HFFc6 (cell line): ENCODE data around the gene GPR137. TPM values are rescaled to one million over a fixed set of nuclear protein-coding genes. Genes with fewer than 3 reads are reported as not detected.

Source experiments
- DNase-seq: peaks from one replicate; pipeline ENCODE4 v3.0.0-alpha.2; 2018
- H3K27ac Mint-ChIP-seq: 2 replicates; pipeline ENCODE4 v1.8.0; 2020; ENCODE audit warnings: mild to moderate bottlenecking, mixed read lengths
- H3K27me3 Mint-ChIP-seq: 2 replicates; pipeline ENCODE4 v1.8.0; 2021; ENCODE audit warnings: mild to moderate bottlenecking, moderate library complexity, mixed read lengths; ENCODE audit not compliant: insufficient read depth
- H3K36me3 Mint-ChIP-seq: 2 replicates; pipeline ENCODE4 v1.8.0; 2021; ENCODE audit warnings: low read depth, mixed read lengths
- H3K4me1 Mint-ChIP-seq: 2 replicates; pipeline ENCODE4 v1.8.0; 2020; ENCODE audit warnings: low read depth, mixed read lengths
- H3K4me3 Mint-ChIP-seq: 2 replicates; pipeline ENCODE4 v1.8.0; 2020; ENCODE audit warnings: mild to moderate bottlenecking, moderate library complexity, mixed read lengths
- H3K9me3 Mint-ChIP-seq: 2 replicates; pipeline ENCODE4 v1.8.0; 2020; ENCODE audit warnings: mild to moderate bottlenecking, mixed read lengths
- total RNA-seq, 6 experiments: library from RNA; stranded (reverse); fragmentation: NEBNext Ultra II Directional; extraction: Animal tissue kit (Norgen Biotek cat#: 25700); gene quantifications; 2 replicates in 1 of 6; 3 replicates in 5 of 6; pipeline ENCODE4 v1.2.3, GENCODE V29; 2021
- TF ChIP-seq, protein P1 (sequence below): fragments of 200-600 bp; sonication (generic); IDR thresholded peaks from 2 replicates; pipeline ENCODE4 v1.5.0; 2021; ENCODE audit warnings: antibody characterized with exemption, mild to moderate bottlenecking

Gene GPR137
- total RNA-seq, 6 experiments from 2014 or later: 27.9 to 42.1 (median 34.7) TPM

DNA sequence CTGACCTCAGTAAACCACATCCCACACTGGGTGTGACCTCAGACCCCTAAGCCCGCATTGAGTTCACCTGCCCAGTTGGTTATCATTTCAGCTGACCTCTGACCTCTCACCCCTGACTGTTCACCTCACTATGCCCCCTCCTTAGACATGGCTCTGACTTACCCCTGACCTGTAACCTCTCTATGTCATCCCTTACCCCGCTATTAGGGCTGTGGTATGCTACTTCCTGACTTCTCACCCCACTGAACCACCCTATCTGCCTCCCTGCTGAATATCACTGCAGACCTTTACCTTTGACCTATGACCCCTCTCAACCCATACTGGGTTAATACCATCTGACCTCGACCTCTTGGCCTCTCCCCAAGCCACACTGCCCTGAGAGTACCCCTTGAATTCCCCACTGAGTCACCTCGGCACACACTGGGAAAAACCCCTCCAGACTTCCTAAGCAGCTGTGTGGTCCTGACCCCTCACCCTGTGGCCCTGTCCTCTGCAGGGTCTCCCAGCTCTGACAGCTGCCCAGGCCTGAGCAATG, 26.0 kb upstream of the GPR137 start:
- Mint-ChIP-seq H3K4me1 (peaks cover 8% of the 10 kb centered on the region), H3K27me3 (peaks cover 4% of the 10 kb centered on the region), H3K36me3 (peaks cover 33% of the 10 kb centered on the region), H3K4me3 (no peak overlapping the region), H3K9me3 (no peaks in the 10 kb centered on the region), H3K27ac (peak overlapping the region; percentile 42; the same call in 1 of the 2 replicates)
- TF ChIP-seq, protein P1, sequence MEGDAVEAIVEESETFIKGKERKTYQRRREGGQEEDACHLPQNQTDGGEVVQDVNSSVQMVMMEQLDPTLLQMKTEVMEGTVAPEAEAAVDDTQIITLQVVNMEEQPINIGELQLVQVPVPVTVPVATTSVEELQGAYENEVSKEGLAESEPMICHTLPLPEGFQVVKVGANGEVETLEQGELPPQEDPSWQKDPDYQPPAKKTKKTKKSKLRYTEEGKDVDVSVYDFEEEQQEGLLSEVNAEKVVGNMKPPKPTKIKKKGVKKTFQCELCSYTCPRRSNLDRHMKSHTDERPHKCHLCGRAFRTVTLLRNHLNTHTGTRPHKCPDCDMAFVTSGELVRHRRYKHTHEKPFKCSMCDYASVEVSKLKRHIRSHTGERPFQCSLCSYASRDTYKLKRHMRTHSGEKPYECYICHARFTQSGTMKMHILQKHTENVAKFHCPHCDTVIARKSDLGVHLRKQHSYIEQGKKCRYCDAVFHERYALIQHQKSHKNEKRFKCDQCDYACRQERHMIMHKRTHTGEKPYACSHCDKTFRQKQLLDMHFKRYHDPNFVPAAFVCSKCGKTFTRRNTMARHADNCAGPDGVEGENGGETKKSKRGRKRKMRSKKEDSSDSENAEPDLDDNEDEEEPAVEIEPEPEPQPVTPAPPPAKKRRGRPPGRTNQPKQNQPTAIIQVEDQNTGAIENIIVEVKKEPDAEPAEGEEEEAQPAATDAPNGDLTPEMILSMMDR: no peak
- DNase-seq: no peak

DNA sequence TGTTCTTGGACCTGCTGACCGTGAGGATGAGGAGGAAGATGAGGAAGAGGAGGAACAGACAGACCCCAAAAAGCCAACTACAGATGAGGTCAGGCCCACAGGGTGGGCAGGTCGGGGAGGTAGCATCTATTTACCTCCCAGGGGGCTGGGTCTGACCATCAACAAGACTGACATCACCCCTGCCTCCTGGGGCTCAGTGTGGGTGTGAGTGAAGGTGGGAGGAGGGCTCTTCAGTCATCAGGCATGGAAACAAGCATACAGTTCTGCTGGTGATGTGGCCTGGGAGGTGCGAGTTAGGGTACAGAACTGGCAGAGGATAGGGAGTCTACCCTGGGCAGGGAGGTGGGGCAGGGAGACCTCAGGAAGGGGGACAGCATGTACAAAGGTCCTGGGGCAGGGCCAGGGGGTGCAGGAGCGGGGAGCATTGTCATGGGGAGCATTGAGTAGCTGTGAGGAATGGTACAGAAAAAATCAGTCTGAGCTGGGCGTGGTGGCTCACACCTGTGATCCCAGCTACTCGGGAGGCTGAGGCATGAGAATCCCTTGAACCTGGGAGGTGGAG, 25.4 kb upstream of the GPR137 start:
- Mint-ChIP-seq H3K9me3 (no peaks in the 10 kb centered on the region), H3K27me3 (peaks cover 4% of the 10 kb centered on the region), H3K4me3 (no peak overlapping the region), H3K27ac (peak overlapping the region; percentile 42; the same call in 1 of the 2 replicates), H3K36me3 (peaks cover 33% of the 10 kb centered on the region), H3K4me1 (peaks cover 8% of the 10 kb centered on the region)
- no peak for DNase-seq
- TF ChIP-seq, protein P1: no peak

DNA sequence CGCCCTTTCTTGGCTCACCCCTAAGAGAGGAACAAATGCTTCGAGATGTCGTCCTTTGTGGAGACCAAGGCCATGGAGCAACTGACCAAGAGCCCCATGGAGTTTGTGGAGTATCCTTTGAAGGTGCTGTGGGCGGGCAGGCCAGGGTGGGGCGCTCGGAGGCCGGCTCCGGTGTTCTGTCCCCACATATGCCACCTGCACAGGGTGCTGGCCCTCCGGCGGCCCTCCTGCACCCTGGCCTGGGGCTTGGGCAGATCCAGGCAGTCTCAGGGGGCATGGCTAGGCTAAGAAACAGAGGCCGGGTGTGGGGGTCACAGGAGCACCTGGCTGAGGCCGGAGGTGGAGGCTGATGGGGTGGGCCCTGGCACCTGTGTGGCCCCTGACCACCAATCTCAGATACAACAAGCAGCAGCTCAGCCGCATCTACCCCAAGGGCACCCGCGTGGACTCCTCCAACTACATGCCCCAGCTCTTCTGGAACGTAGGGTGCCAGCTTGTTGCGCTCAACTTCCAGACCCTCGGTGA, 24.0 kb upstream of the GPR137 start:
- H3K36me3 Mint-ChIP-seq: peaks cover 39% of the 10 kb centered on the region
- H3K27me3 Mint-ChIP-seq: peaks cover 6% of the 10 kb centered on the region
- no peak overlapping the region for H3K27ac Mint-ChIP-seq
- DNase-seq: no peak
- no peak overlapping the region for H3K4me3 Mint-ChIP-seq
- peaks cover 21% of the 10 kb centered on the region for H3K4me1 Mint-ChIP-seq
- no peaks in the 10 kb centered on the region for H3K9me3 Mint-ChIP-seq
- TF ChIP-seq, protein P1: no peak

DNA sequence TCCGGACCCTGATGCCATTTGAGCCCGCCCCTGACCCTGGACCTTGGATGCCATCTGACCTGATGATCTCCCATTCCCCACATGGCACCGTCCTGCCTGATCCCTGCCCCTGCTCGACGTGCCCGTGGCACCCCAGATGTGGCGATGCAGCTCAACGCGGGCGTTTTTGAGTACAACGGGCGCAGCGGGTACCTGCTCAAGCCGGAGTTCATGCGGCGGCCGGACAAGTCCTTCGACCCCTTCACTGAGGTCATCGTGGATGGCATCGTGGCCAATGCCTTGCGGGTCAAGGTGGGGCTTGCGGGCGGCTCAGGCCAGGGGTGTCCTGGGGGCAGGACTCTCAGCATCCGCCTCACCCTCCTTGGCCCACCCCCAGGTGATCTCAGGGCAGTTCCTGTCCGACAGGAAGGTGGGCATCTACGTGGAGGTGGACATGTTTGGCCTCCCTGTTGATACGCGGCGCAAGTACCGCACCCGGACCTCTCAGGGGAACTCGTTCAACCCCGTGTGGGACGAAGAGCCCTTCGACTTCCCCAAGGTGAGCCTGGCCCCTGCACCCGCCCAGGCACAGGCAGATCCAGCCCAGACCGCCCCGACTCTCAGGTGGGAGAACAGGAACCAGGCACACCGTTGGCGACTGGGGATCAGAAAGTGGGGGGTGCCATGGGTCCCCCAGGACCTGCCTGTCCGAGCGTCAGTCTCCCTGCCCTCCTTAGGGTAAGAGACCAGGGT, 23.2 kb upstream of the GPR137 start:
- DNase-seq: no peak
- Mint-ChIP-seq H3K27ac (peak overlapping the region; percentile 84), H3K9me3 (no peaks in the 10 kb centered on the region), H3K4me1 (peaks cover 22% of the 10 kb centered on the region), H3K36me3 (peaks cover 39% of the 10 kb centered on the region), H3K27me3 (peaks cover 6% of the 10 kb centered on the region), H3K4me3 (no peak overlapping the region)
- TF ChIP-seq, protein P1: no peak

DNA sequence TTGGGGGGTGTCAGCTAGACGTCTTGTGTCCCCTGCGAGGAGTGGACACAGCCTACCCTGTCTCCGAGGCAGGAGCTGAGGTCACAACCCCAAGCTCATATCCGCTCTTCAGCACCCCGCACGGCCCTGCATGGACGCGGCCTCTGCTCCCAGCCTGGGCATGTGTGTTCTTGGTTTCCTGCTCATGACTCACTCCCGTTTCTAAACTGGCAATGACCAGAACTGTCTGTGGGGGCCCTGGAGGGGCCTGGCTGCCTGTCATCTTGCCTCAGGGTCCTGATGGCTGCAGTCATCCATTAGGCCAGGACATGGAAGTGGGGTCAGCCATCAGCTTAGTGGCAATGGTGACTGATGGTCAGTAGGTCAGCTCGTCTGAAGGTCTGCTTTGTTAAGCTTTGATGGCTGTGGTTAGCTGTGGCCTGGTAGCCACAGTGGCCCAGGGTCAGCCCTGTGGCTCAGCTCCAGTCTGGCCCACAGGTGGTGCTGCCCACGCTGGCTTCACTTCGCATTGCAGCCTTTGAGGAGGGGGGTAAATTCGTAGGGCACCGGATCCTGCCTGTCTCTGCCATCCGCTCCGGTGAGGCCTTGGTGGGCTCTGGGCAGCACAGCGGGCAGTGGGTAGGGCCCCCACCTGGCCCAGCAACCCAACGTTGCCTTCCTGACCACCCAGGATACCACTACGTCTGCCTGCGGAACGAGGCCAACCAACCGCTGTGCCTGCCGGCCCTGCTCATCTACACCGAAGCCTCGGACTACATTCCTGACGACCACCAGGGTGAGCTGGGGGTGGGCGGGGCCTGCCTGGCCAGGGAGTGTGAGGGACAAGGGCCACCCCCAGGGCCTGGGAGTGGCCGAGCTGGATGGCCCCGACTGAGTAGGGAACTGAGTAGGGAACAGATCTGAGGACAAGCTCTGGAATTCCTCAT, 22.4 kb upstream of the GPR137 start:
- Mint-ChIP-seq H3K4me1 (peaks cover 31% of the 10 kb centered on the region), H3K27ac (peak overlapping the region; percentile 84), H3K9me3 (no peaks in the 10 kb centered on the region), H3K36me3 (peaks cover 41% of the 10 kb centered on the region), H3K4me3 (no peak overlapping the region), H3K27me3 (peaks cover 5% of the 10 kb centered on the region)
- TF ChIP-seq, protein P1: no peak; the same call in 1 of the 2 replicates
- DNase-seq: peak; percentile 47
